ENCODE measurements around the gene GNB2.
"Not testable (repeated sequence)": the region's sequence is repeated elsewhere in the genome, so short reads cannot be mapped to it uniquely, and the experiment has no call there.

The GNB2 gene

GRCh38 chr7:100705320-100705752, 31.8 kb downstream of the GNB2 start:
- peak; percentile 68 for DNase-seq

- peak; percentile 98 for DNase-seq
These were observed 32.5 kb downstream of the GNB2 start, which contains the start of gene POP7 for GRCh38 chr7:100705753-100706671. Gene POP7, plus strand, starts transcription at chr7:100706121. Its CDS starts 710 bp downstream, at chr7:100706831.

- DNase-seq: no peak
These were observed 33.3 kb downstream of the GNB2 start for GRCh38 chr7:100706672-100707311.

- no peak for DNase-seq
These were observed 34.9 kb downstream of the GNB2 start for GRCh38 chr7:100708395-100708794.

GRCh38 chr7:100710452-100710851, 36.9 kb downstream of the GNB2 start:
- DNase-seq: no peak

GRCh38 chr7:100711369-100711768, 37.8 kb downstream of the GNB2 start:
- no peak for DNase-seq

- no peak for DNase-seq
These were observed 41.2 kb downstream of the GNB2 start for GRCh38 chr7:100714725-100715124.

- DNase-seq: not testable (repeated sequence)
These were observed 43.5 kb downstream of the GNB2 start for GRCh38 chr7:100717073-100717472.

GRCh38 chr7:100719523-100720278, 46.2 kb downstream of the GNB2 start:
- peak; percentile 49 for DNase-seq

GRCh38 chr7:100720279-100720670, 46.7 kb downstream of the GNB2 start, which contains the start of gene EPO:
Gene EPO, plus strand, starts transcription at chr7:100720468. Its CDS starts 513 bp downstream, at chr7:100720981.
- DNase-seq: no peak

GRCh38 chr7:100720671-100721504, 47.3 kb downstream of the GNB2 start:
- DNase-seq: no peak

- DNase-seq: no peak
These were observed 47.9 kb downstream of the GNB2 start for GRCh38 chr7:100721505-100721812.

- no peak for DNase-seq
These were observed 49.1 kb downstream of the GNB2 start for GRCh38 chr7:100722480-100723212.

- peak; percentile 0 for DNase-seq
These were observed 50.3 kb downstream of the GNB2 start for GRCh38 chr7:100723732-100724275.

- DNase-seq: peak; percentile 0
These were observed 50.8 kb downstream of the GNB2 start for GRCh38 chr7:100724364-100724763.

- DNase-seq: peak; percentile 93
These were observed 53.6 kb downstream of the GNB2 start for GRCh38 chr7:100726996-100727761.

GRCh38 chr7:100728196-100728595, 54.7 kb downstream of the GNB2 start:
- DNase-seq: no peak

Data from fibroblast of skin of right quadriceps (primary cell).